HG02943 (cell line): ENCODE data around the gene WWP2.
"Not testable (repeated sequence)": the region's sequence is repeated elsewhere in the genome, so short reads cannot be mapped to it uniquely, and the experiment has no call there.

Experiments
- ATAC-seq: cut with Tn5 transposase; IDR thresholded peaks from one replicate; pipeline ENCODE4 v1.9.1; 2021; ENCODE audit warnings: mild to moderate bottlenecking, low read depth, moderate library complexity; ENCODE audit not compliant: unreplicated experiment

WWP2 gene

DNA sequence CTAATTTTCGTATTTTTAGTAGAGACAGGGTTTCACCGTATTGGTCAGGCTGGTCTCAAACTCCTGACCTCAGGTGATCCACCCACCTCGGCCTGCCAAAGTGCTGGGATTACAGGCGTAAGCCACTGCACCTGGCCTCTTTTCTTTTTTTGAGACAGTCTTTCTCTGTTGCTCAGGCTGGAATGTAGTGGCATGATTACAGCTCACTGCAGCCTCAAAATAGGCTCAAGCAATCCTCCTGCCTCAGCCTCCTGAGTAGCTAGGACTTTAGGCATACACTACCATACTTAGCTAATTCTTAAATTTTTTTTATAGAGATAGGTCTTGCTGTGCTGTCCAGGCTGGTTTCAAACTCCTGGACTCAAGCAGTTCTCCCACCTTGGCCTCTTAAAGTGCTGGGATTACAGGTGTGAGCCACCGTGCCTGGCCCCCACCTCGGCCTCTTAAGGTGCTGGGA lies 29.3 kb downstream of the WWP2 start:
- ATAC-seq, result not testable (repeated sequence)

- no peak for ATAC-seq
These were observed 31.4 kb downstream of the WWP2 start for GRCh38 chr16:69793526-69793925.

DNA sequence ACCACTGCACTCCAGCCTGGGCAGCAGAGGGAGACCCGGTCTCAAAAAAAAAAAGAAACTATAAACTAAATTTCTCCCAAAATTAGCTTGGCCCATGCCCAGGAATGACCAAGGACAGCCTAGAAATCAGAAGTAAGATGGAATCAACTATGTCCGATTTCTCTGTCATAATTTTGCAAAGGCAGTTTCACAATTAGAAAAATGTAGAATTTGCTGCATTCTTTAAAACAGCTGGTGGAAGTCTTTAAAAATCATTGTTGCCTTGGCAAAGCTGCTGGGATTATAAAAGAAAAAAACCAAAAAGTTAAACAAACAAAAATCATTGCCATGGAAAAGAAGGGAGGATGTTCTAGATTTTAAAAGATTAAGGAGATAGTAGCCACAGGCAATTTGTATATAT lies 32.4 kb downstream of the WWP2 start:
- no peak for ATAC-seq

- no peak for ATAC-seq
These were observed 34.4 kb downstream of the WWP2 start for GRCh38 chr16:69796285-69797118.

DNA sequence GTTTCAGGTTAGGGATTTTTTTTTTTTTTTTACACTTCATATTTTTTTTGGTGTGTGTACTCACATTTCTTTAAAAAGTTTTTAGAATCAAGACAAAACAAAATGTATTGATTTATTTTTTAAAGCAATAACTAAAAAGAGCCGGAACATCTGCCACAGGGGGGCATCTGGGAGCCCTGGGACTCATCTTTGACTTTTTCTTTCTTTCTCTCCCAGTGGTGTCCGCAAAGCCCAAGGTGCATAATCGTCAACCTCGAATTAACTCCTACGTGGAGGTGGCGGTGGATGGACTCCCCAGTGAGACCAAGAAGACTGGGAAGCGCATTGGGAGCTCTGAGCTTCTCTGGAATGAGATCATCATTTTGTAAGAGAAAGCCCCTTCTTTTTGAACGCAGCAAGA lies 36.3 kb downstream of the WWP2 start:
- no peak for ATAC-seq

DNA sequence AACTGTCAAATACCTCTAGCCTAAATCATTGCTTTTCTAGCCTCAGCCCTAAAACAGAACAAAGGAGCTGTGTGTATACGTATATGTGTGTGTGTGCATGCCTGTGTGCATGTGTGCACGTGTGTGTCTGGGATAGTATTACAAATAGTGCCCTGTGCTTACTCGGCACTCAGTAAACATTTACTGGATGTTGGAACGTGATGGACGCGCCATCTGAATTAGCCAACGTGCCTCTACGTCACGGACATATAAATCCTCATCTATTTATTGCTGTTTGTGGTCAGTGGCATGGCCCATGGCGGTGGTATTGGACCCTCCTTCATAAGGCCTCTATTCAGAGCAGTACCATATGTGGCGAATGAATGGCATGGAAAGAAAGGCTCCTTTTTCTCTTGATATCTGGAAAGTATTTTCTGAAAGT lies 37.5 kb downstream of the WWP2 start:
- no peak for ATAC-seq

GRCh38 chr16:69804297-69804696 lies 42.2 kb downstream of the WWP2 start:
- no peak for ATAC-seq

GRCh38 chr16:69806776-69807175 lies 44.6 kb downstream of the WWP2 start:
- not testable (repeated sequence) for ATAC-seq

DNA sequence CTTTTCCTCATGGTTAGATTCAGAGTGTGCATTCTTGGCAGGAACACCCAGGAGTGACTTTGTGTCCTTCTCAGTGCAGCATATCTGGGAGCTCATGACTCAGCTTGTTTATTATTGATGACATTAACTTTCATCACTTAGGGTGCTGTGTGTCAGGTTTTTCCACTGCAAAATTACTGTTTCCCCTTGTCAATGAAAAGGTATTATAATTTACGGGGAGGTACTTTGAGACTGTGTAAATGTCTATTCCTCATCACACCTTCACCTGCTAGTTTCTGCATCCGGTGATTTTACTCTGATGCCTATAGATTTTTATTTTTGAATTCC lies 50.5 kb downstream of the WWP2 start:
- ATAC-seq, result no peak

DNA sequence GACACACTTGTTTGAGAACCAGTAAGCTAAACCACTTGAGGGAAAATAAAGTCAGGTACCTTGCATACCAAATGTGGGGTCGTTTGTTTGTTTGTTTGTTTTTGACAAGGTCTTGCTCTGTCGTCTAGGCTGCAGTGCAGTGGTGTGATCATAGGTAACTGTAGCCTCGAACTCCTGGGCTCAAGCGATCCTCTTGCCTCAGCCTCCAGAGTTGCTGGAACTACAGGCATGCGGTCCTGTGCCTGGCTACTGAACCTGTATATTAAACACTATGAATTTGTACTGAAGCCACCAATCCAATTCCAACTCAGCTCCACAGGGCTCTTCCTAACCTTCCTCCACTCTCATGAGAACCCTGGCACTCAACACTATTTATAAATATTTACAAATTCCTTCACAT lies 51.9 kb downstream of the WWP2 start:
- ATAC-seq, result no peak

DNA sequence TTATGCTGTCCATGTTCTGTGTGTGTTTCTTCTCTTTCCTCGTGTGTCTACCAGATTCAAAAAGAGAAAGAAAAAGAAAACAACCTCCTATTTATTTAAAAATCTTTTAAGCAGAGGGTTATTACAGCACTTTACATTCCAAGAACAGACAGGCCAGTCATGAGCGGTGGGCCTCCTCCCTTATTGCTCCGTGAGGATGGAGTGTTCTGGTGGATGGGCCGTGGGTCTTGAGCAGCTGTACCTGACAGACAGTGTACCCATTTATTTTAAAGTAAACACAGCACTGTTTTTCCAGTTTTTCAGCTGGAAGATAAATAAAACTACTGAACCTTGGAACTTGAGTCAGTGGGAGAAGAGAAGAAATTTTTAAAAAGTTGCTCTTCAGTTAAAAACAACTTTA lies 52.4 kb downstream of the WWP2 start:
- ATAC-seq, result no peak

DNA sequence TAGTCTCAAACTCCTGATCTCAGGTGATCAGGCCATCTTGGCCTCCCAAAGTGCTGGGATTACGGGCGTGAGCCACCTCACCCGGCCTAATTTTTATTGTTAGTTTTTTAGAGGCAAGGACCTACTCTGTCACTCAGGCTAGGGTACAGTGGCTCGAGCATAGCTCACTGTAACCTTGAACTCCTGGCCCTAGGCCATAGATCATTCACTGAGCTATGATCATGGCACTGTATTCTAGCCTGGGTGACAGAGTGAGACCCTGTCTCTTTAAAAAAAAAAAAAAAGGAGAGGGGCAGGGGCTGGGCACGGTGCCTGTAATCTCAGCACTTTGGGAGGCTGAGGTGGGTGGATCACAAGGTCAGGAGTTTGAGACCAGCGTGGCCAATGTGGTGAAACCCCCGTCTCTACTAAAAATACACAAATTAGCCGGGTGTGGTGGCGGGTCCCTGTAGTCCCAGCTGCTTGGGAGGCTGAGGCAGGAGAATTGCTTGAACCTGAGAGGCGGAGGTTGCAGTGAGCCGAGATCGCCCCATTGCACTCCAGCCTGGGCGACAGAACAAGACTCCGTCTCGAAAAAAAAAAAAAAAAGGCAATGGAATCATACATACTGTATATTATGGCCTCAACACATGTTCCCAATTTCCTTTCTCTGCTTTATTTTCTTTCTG lies 53.2 kb downstream of the WWP2 start:
- not testable (repeated sequence) for ATAC-seq

DNA sequence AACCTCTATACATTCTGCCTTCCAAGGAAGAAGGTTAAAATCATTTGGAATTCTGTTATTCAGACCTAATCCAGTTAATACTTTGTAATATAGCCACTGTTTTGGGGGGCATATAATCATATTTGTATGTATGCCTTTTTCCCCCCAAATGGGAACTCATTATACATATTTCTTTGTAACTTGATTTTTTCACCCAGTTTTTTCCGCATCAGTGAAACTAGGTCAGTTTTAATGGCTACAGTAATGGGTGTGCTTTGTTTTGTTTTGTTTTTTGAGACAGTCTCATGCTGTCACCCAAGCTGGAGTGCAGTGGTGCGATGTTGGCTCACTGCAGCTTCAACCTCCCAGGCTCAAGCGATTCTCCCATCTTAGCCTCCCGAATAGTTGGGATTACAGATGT lies 54.9 kb downstream of the WWP2 start:
- no peak for ATAC-seq

DNA sequence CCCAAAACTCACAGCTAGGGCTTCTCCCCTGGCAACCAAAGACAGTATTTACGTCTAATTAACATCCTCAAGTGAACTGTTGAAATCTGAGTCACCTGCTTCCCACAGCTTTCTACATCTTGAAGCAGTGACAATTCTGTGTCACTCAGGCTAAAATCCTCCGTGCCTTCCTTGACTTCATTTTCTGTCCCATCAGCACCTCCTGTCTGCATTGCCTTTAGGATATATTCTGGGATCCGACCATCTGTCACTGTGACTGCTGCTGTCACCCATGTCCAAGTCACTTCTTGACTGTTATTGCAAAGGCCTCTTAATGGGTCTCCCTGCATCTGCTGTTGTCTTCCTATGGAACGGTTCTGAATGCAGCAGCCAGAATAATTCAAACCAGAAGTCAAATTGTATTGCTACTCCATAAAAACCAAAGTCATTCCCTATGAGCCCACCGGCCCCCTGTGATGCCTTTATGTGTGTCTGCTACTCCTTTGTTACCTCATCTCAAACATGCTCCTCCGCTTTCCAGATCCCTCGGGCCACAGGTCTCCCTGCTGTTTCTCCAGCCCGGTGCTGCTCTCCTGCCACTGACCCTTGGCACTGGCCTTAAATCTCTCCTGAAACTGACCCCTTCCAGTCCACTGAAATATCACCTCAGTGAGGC lies 56.9 kb downstream of the WWP2 start:
- no peak for ATAC-seq

GRCh38 chr16:69820926-69821541 lies 58.9 kb downstream of the WWP2 start:
- ATAC-seq, result no peak

GRCh38 chr16:69821844-69822173 lies 59.7 kb downstream of the WWP2 start:
- ATAC-seq, result no peak

DNA sequence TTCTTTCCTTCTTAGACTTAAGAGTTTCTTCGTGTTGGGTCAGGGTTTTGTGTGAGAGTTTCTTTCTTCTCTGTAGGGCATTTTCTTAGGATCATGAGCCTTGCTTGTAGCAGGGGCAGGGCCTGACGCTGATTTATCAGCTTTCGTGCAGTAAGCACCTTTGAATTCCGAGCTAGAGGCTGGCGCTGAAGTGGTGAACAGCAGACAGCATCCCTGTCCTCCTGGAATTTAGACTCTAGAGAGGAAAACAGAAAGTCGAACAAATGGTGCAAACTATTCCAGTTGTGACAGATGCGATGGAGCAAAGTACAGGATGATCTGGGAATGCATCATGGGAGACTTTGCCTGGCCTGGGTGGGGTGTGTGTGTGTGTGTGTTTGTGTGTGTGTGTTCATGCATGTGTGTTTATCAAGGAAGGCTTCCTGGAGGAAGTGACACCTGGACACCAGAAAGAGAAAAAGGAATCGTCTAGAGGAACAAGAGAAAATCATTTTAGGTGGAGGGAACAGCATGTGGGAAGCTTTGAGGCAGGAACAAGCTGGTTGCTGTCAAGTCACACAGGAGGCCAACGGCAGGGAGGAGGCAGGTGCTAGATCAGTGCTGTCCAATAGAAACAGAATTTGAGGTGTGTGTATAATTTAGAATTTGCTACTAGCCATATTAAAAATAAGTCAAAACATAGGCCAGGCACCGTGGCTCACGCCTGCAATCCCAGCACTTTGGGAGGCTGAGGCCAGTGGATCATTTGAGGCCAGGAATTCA lies 60.2 kb downstream of the WWP2 start:
- no peak for ATAC-seq

- no peak for ATAC-seq
These were observed 61.9 kb downstream of the WWP2 start for GRCh38 chr16:69823831-69824563.

DNA sequence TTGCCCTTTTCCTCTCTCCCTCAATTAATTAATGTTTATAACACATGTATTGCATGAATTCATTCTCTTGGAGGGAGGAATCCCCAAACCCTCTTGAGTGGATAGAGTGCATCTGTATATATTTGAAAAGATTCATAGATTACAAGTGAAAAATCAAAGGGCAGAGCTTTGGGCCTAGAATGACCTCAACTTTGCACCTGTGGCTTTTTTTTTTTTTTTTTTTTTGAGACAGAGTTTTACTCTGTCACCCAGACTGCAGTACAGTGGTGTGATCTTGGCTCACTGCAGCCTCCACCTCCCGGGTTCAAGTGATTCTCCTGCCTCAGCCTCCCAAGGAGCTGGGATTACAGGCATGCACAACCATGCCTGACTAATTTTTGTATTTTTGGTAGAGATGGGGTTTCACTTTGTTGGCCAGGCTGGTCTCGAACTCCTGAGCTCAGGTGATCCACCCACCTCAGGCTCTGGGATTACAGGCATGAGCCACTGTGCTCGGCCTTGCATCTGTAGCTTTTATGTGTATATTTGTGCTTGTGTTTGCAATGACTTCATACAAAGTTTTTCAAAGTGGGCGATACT lies 62.5 kb downstream of the WWP2 start:
- ATAC-seq, result not testable (repeated sequence)

DNA sequence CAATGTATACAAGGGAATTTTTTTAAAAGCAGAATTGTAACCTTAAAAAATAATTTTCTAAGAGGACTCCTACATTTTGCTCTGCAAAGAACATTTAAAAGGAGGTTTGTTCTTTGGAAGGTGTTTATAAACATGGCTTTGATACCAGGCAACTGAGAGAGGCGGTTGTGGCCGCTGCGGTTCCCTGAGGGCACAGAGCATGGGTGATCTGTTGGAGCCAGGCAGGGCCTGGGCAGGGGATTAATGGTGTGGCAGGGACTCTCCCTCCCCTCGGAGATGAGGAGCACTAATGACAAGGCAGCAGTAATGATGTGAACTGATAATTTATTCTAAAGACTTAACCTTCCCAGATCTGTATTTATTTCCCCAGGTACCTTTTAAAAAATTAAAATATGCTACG lies 65.4 kb downstream of the WWP2 start:
- ATAC-seq, result no peak
